ENCODE measurements around the gene AMDHD2.

- no peak for TF ChIP-seq CTCF (IDR thresholded peaks at IDR 0.05)
- no peak for TF ChIP-seq EZH2 (IDR thresholded peaks at IDR 0.05)
Observed at GRCh38 chr16:2528161-2529060, 8.2 kb downstream of the AMDHD2 start.
